Activated naive CD8-positive, alpha-beta T cell treated with anti-CD3 and anti-CD28 coated beads, Interleukin-2, amount 50 U/mL, for 24 hours (primary cell): ENCODE data around the gene MIGA2.
"Not testable (repeated sequence)": the region's sequence is repeated elsewhere in the genome, so short reads cannot be mapped to it uniquely, and the experiment has no call there.

Experiments used
- ATAC-seq: fragments of 150-1000 bp; cut with Tn5 transposase; one replicate; pipeline ENCODE4 v1.10.0; 2021
- DNase-seq: peaks from one replicate; pipeline ENCODE4 v3.0.0; 2021
- H3K27ac Mint-ChIP-seq: one replicate; pipeline ENCODE4 v1.8.0; 2021; ENCODE audit warnings: mild to moderate bottlenecking, mixed read lengths
- H3K27me3 Mint-ChIP-seq: one replicate; pipeline ENCODE4 v1.8.0; 2021; ENCODE audit warnings: mixed read lengths
- H3K36me3 Mint-ChIP-seq: one replicate; pipeline ENCODE4 v1.8.0; 2021; ENCODE audit warnings: low read depth, mixed read lengths
- H3K4me1 Mint-ChIP-seq: one replicate; pipeline ENCODE4 v1.8.0; 2021; ENCODE audit warnings: mixed read lengths
- H3K4me3 Mint-ChIP-seq: one replicate; pipeline ENCODE4 v1.8.0; 2021; ENCODE audit warnings: mild to moderate bottlenecking, moderate library complexity, mixed read lengths
- H3K9me3 Mint-ChIP-seq: one replicate; pipeline ENCODE4 v1.8.0; 2021; ENCODE audit warnings: mixed read lengths

MIGA2 gene, protein sequence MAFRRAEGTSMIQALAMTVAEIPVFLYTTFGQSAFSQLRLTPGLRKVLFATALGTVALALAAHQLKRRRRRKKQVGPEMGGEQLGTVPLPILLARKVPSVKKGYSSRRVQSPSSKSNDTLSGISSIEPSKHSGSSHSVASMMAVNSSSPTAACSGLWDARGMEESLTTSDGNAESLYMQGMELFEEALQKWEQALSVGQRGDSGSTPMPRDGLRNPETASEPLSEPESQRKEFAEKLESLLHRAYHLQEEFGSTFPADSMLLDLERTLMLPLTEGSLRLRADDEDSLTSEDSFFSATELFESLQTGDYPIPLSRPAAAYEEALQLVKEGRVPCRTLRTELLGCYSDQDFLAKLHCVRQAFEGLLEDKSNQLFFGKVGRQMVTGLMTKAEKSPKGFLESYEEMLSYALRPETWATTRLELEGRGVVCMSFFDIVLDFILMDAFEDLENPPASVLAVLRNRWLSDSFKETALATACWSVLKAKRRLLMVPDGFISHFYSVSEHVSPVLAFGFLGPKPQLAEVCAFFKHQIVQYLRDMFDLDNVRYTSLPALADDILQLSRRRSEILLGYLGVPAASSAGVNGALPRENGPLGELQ

DNA sequence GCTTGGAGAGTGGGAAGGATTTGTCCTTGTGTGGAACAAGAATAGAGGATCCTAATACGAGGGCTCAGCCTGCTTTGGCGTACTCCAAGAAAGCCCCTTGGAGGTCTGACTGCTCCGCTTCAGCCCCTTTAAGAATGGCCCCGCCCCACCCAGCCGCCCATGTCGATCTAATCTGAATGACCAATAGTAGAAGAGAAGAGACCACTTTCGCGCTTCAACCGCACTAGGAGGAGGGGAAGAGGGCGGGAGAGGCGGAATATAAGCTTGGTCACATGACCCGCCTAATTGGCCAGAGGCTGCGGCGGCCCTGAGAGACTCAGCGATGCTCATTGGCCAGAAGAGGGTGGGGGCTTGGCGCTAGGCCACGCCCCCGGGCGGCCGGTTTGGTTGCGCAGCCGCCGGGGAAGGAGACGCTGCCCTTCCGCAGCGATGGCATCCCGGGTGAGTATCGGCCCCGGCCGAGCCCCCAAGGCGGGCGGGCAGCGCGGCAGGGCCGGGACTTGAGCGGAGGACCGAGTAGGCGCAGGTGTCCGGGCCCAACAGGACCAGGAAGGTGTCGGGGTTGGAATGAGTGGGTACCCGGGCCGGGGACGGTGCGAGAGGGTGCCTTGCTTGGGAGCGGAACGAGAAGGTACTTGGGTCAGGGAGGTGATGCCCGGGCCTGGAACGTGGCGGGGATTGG is at the start of gene MIGA2:
TSS of gene MIGA2 (plus strand) at position 386 of the 682 bp plus-strand sequence. CDS start 3,969 bp downstream, outside the sequence.
- H3K36me3 Mint-ChIP-seq = peaks cover 5% of the 10 kb centered on the region
- H3K4me3 Mint-ChIP-seq = peak within 1 kb of the TSS; percentile 91
- H3K4me1 Mint-ChIP-seq = peaks cover 27% of the 10 kb centered on the region
- peak within 1 kb of the TSS; percentile 78 for H3K27ac Mint-ChIP-seq
- peak; percentile 98 for ATAC-seq
- no peaks in the 10 kb centered on the region for H3K9me3 Mint-ChIP-seq
- DNase-seq = peak; percentile 93
- H3K27me3 Mint-ChIP-seq = no peaks in the 10 kb centered on the region

DNA sequence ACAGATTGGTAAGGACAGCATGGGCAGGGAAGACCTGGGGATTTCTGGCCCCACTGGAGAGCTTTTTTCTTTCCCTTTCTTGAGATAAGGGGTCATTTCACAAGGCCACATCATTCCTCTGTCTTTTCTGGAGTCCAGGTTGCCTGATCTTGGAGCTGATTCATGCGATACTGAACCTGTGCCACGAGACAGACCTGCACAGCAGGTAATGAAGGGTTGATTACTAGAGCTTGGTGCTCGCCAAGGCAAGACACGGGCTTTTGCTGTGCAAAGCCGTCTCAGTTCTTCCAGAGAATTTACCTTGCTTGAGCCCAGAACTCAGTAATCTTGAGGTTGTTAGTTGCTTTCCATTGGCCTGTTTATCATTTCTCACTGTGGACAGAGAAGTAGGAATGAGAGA is 49.8 kb upstream of the MIGA2 start:
- Mint-ChIP-seq H3K27ac (no peak overlapping the region), H3K27me3 (no peaks in the 10 kb centered on the region), H3K4me3 (no peak overlapping the region), H3K4me1 (no peaks in the 10 kb centered on the region), H3K36me3 (peaks cover 60% of the 10 kb centered on the region), H3K9me3 (no peaks in the 10 kb centered on the region)
- DNase-seq = no peak
- no peak for ATAC-seq

DNA sequence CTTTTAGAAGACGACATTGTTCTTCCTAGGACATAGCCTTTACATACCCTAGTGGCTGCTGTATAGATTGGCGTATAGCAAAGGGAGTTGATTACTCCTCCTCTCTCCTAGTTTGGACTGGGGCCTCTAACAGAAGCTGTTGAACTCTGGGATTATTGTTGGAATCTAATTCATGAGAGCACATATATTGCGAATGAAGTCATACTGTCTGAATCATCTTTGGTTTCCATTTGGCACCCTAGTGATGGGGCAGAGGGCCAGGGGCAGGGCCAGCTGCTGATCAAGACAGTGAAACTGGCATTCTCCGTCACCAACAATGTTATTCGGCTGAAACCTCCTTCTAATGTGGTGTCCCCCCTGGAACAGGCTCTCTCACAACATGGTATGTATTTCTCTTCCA is 48.6 kb upstream of the MIGA2 start:
- Mint-ChIP-seq H3K27ac (no peak overlapping the region), H3K9me3 (no peaks in the 10 kb centered on the region), H3K27me3 (no peaks in the 10 kb centered on the region), H3K4me1 (no peaks in the 10 kb centered on the region), H3K4me3 (no peak overlapping the region), H3K36me3 (peaks cover 58% of the 10 kb centered on the region)
- no peak for DNase-seq
- ATAC-seq = no peak

DNA sequence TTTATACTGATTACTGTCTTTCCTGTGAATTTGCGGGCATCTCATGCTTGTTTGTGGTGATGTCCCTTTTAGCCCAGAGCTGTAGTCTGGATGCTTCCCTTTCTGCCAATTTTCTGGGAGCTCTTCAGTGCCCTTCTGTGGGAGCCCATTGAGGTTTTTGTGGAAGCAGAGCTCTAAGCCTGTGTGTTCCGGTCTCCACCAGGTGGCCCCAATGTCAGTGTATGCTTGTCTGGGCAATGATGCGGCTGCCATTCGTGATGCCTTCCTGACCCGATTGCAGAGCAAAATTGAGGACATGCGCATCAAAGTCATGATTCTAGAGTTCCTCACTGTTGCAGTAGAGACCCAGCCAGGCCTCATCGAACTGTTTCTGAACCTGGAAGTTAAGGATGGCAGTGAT is 43.4 kb upstream of the MIGA2 start:
- H3K4me3 Mint-ChIP-seq = no peak overlapping the region
- H3K27ac Mint-ChIP-seq = no peak overlapping the region
- H3K9me3 Mint-ChIP-seq = no peaks in the 10 kb centered on the region
- peaks cover 64% of the 10 kb centered on the region for H3K36me3 Mint-ChIP-seq
- no peak for DNase-seq
- H3K27me3 Mint-ChIP-seq = no peaks in the 10 kb centered on the region
- H3K4me1 Mint-ChIP-seq = no peaks in the 10 kb centered on the region
- no peak for ATAC-seq

DNA sequence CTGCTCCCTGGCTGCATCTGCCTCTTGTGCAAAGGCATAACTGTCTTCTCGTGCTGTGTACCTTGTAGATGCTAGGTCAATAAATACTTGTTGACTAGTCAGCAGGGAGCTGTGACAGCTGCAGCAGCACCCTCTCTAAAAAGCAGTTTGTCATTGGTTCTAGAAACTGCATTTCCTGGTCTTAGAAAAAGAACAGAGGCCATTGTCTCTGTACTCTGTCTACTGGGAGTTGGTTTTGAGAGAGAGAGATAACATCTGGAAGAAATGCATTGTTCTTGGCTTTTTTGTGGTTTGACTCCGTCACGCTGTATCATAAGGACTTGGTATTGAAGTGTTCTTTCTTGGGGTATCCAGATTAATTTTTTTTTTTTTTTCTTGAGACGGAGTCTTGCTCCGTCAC is 40.6 kb upstream of the MIGA2 start:
- Mint-ChIP-seq H3K4me3 (no peak overlapping the region), H3K27ac (no peak overlapping the region), H3K36me3 (peaks cover 68% of the 10 kb centered on the region), H3K4me1 (no peaks in the 10 kb centered on the region), H3K9me3 (no peaks in the 10 kb centered on the region), H3K27me3 (no peaks in the 10 kb centered on the region)
- ATAC-seq = no peak
- no peak for DNase-seq

DNA sequence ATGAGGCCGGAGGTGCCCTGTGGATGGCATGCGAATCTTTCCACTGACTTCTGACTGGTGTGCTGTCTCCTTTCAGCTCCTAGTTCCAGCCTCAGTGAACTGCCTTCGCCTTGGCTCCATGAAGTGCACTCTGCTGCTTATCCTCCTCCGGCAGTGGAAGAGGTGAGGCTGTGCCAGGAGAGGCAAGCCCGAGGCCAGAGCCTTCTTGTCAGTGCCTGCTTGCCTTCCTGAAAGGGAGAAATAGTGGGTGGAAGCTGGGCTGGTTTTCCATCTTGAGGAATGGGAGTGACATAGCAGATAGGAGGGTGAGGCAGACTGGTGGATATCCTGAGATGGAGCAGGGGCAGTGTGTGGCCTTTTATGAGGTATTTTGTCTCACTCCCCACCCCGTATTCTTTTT is 38.0 kb upstream of the MIGA2 start:
- H3K9me3 Mint-ChIP-seq = no peaks in the 10 kb centered on the region
- ATAC-seq = no peak
- H3K27ac Mint-ChIP-seq = no peak overlapping the region
- H3K4me1 Mint-ChIP-seq = no peaks in the 10 kb centered on the region
- DNase-seq = no peak
- H3K27me3 Mint-ChIP-seq = no peaks in the 10 kb centered on the region
- H3K36me3 Mint-ChIP-seq = peaks cover 71% of the 10 kb centered on the region
- H3K4me3 Mint-ChIP-seq = no peak overlapping the region

DNA sequence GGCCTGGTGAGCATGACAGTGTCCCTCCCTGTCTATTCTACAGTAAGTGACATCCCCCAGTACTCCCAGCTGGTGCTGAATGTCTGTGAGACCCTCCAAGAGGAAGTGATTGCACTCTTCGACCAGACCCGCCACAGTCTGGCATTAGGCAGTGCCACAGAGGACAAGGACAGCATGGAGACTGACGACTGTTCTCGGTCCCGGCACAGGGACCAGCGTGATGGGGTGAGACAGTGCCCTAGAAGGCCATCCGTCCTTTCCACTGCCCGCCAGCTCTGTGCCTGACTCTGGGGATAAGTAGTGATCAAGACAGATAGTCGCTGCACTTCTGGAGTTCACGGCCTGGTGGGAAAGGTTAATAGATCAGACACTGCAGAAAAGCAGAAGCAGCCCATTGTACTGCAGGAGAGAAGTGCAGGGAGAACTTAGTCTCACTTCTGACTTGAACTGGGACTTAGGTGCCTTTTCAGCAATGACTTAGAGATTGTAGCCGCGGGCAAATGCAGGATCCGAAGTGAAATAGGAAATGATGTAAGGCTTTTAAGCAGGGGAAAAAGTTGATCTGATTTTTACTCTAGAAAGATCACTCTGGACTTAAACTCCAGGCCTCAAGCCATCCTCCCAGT is 36.7 kb upstream of the MIGA2 start:
- H3K4me1 Mint-ChIP-seq = no peaks in the 10 kb centered on the region
- H3K27me3 Mint-ChIP-seq = no peaks in the 10 kb centered on the region
- peaks cover 63% of the 10 kb centered on the region for H3K36me3 Mint-ChIP-seq
- DNase-seq = no peak
- ATAC-seq = peak; percentile 24
- no peak overlapping the region for H3K27ac Mint-ChIP-seq
- no peak overlapping the region for H3K4me3 Mint-ChIP-seq
- H3K9me3 Mint-ChIP-seq = no peaks in the 10 kb centered on the region

DNA sequence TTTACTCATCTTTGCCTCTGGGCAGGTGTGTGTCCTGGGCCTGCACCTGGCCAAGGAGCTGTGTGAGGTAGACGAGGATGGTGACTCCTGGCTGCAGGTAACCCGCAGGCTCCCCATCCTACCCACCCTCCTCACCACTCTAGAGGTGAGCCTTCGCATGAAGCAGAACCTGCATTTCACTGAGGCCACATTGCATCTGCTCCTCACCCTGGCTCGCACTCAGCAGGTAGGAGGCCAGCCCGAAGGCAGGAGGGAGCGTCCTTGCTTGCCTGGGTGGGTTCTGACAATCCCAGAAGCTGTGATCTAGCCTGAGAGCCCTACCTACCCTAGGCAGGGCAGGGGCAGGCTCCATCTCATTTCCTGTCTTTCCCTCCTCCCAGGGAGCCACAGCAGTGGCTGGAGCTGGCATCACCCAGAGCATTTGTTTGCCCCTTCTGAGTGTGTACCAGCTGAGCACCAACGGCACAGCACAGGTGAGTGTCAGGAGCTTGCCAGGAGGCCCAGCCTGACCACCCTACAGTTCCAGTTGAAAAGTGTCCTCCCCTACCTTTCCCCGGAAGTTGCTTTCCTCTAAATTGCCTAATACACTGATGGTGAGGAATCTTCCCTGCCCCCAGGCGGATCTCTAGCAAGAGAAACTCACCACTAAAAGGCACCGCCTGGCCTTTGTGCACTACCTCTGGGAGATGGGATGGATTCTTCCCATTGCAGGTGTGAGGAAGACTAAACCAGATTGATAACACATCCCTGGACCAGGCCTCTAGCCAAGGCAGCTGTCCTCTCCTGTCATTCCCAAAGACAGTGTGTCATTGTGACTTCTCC is 34.7 kb upstream of the MIGA2 start:
- Mint-ChIP-seq H3K27me3 (no peaks in the 10 kb centered on the region), H3K9me3 (no peaks in the 10 kb centered on the region), H3K4me3 (no peak overlapping the region), H3K27ac (no peak overlapping the region), H3K36me3 (peaks cover 58% of the 10 kb centered on the region), H3K4me1 (no peaks in the 10 kb centered on the region)
- no peak for DNase-seq
- ATAC-seq = no peak

DNA sequence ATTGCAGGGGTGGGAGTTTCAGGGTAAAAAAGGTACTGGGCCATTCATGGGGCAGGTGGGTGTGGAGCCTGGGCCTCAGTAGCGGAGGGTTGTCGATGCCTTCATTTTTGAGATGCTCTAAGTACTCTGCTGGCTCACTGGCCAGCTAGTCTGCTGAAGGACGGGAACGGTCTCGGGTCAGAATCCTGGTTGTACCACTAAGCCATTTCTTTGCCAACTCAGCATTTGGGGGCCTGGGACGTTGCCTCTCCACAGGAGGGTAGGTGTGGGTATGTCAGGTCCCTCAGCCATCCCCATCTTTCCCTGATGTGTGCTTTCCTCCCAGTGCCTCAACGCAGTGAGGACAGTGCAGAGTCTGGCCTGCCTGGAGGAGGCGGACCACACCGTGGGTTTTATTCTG is 33.4 kb upstream of the MIGA2 start:
- Mint-ChIP-seq H3K9me3 (no peaks in the 10 kb centered on the region), H3K4me3 (no peak overlapping the region), H3K27me3 (no peaks in the 10 kb centered on the region), H3K4me1 (no peaks in the 10 kb centered on the region), H3K36me3 (peaks cover 57% of the 10 kb centered on the region), H3K27ac (no peak overlapping the region)
- ATAC-seq (no peak), DNase-seq (no peak)

DNA sequence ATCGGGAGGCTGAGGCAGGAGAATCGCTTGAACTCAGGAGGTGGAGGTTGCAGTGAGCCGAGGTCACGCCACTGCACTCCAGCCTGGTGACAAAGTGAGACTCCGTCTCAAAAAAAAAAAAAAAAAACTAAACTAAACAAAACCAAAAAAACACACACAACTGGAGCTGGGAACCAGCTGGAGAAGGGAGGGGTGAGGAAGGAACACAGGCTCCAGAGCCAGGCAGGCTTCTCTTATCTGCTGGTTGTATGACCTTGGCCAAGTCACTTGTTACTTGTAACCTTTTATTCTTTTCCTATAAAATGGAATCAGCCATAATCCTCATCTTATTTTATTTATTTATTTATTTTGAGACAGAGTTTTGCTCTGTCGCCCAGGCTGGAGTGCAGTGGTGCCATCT is 32.3 kb upstream of the MIGA2 start:
- H3K27ac Mint-ChIP-seq, ATAC-seq, H3K27me3 Mint-ChIP-seq, DNase-seq, H3K9me3 Mint-ChIP-seq, H3K4me1 Mint-ChIP-seq, H3K4me3 Mint-ChIP-seq: not testable (repeated sequence)
- peaks cover 52% of the 10 kb centered on the region for H3K36me3 Mint-ChIP-seq

DNA sequence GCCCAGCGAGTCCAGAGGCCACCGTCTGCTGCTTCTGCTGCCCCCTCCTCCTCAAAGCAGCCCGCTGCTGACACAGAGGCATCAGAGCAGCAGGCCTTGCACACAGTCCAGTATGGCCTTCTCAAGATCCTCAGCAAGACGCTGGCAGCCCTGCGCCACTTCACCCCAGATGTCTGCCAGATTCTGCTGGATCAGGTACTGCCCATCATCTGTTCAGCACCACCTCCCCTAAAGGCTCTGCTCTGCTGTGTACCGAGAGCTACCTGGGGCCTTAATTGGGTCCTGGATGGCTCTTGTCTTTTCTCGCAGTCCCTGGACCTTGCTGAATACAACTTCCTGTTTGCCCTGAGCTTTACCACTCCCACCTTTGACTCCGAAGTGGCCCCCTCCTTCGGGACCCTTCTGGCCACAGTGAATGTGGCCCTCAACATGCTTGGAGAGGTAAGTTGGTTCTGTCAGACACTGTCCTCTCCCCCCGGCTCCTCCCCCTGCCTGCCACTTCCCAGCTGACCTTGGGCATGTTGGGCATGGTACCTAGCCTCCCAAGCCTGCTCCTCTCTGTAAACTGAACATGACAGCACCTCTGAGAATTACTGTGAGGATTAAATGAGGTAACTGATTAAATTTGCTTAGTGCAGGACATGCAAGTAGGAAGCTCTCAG is 31.0 kb upstream of the MIGA2 start:
- Mint-ChIP-seq H3K27me3 (no peaks in the 10 kb centered on the region), H3K4me3 (no peak overlapping the region), H3K36me3 (peaks cover 40% of the 10 kb centered on the region), H3K9me3 (no peaks in the 10 kb centered on the region), H3K4me1 (no peaks in the 10 kb centered on the region), H3K27ac (peak overlapping the region; percentile 35)
- DNase-seq (no peak), ATAC-seq (no peak)

DNA sequence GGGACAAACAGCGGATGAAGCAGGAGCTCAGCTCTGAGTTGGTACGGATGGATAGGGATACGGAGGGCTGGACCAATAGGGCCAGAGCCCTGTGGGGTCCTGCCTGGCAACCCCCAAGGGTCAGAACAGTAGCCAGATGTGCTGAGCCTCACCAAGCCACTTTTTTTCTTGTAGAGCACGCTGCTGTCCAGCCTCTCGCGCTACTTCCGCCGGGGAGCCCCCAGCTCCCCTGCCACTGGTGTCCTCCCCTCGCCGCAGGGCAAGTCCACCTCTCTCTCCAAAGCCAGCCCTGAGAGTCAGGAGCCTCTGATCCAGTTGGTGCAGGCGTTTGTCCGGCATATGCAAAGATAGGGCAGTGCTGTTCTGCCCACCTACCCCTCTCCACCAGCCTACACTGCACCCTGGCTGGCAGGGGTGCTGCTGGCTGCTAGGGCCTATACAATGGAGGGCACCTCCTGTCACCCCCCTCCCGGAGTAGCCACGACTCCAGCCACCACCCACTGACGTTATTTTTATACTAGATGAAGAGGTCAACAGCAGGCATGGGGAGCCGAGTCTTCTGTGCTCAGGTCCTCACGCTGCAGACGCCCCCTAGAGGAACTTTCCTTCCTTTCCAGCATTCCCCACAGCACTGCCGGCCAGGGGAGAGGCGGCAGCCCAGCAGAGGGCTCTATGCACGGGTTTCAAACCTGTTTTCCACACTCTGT is 29.9 kb upstream of the MIGA2 start:
- Mint-ChIP-seq H3K27me3 (no peaks in the 10 kb centered on the region), H3K27ac (no peak overlapping the region), H3K4me1 (no peaks in the 10 kb centered on the region), H3K36me3 (peaks cover 34% of the 10 kb centered on the region), H3K9me3 (no peaks in the 10 kb centered on the region), H3K4me3 (no peak overlapping the region)
- DNase-seq (peak; percentile 47), ATAC-seq (peak; percentile 60)

DNA sequence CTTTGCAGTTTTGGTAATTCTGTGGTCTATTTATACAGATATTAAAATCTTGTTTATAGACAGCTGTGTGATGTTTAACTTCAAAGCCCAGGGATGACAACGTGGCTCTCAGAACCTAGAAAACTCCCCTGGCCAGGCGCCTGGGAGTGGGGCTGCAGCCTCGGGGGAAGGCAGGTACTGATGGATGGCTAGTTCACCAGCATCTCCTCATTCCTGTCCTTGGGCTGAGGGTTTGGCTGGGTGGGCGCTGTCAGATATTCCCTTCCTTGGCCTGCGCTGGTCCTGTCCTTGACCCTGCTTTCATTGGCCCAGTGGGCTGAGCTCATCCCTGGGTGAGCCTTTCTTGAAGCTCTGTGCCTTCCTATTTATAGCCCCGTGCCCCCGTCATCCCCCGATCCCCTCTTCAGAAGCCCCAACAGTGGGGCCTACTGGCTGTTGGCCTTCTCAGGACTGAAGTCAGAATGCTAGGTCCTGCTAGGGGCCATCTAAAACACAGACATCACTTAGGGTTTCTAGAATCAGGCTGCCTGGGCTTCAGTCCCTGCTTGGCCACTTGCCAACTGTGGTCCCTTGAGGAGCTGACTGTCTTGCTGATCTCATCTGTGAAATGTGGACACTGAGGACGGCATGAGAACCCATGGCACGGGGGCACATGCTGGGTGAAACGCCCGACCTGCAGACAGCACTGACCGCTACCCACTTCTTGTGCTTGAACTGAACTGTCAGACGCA is 29.2 kb upstream of the MIGA2 start:
- Mint-ChIP-seq H3K4me3 (no peak overlapping the region), H3K27me3 (no peaks in the 10 kb centered on the region), H3K36me3 (peaks cover 29% of the 10 kb centered on the region), H3K4me1 (no peaks in the 10 kb centered on the region), H3K27ac (no peak overlapping the region), H3K9me3 (no peaks in the 10 kb centered on the region)
- no peak for ATAC-seq
- DNase-seq = no peak
